WTC11 (cell line): ENCODE data around the gene CASP4.

Experiments
- NR3C1 ChIP-seq: sonication (generic); formaldehyde crosslinking; conservative IDR thresholded peaks from 2 replicates; pipeline ENCODE4 v1.8.1; 2023; ENCODE audit warnings: low read depth, mild to moderate bottlenecking, missing genetic modification reagents
- ZBTB43 ChIP-seq: sonication (generic); formaldehyde crosslinking; IDR thresholded peaks from 2 replicates; pipeline ENCODE4 v1.8.1; 2023; ENCODE audit warnings: mild to moderate bottlenecking, missing genetic modification reagents
- ZNF138 ChIP-seq: sonication (generic); formaldehyde crosslinking; conservative IDR thresholded peaks from 2 replicates; pipeline ENCODE4 v1.8.1; 2022; ENCODE audit warnings: mild to moderate bottlenecking, moderate library complexity, missing genetic modification reagents
- TF ChIP-seq, protein P1 (sequence below): sonication (generic); formaldehyde crosslinking; IDR thresholded peaks from 2 replicates; pipeline ENCODE4 v1.8.0; 2022; ENCODE audit warnings: mild to moderate bottlenecking, missing genetic modification reagents
- TF ChIP-seq, protein P2 (sequence below): fragments of 250-450 bp; sonication (Bioruptor Pico); IDR thresholded peaks from 2 replicates; pipeline ENCODE4 v1.9.0; 2021; ENCODE audit warnings: moderate library complexity, mild to moderate bottlenecking, inconsistent platforms, borderline replicate concordance

DNA sequence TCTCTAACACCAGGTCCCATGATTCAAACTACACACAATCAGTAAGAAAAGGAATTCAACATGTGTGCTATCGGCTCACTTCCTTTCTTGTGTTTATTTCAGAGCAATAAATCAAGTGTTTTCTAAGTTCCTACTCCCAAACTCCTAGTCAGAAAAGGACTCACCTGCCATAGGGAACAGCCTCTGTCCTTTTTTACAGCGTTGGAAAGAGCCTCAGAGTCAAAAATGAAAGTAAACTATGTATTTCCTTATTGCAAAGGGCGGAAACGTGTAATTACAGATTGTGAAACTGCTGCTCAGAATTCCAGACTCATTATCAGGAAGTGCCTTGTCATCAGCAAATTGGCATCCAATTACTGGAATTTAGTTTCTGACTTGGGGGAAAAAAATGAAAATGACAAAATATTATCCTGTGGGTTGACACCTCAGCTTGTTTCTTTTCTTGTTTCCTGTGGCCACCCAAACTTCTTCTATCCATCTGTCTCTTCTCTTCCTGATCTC, at the start of gene CASP4:
- TF ChIP-seq, protein P1, sequence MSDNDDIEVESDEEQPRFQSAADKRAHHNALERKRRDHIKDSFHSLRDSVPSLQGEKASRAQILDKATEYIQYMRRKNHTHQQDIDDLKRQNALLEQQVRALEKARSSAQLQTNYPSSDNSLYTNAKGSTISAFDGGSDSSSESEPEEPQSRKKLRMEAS (CRISPR knock-in tag), result no peak
- TF ChIP-seq, protein P2, sequence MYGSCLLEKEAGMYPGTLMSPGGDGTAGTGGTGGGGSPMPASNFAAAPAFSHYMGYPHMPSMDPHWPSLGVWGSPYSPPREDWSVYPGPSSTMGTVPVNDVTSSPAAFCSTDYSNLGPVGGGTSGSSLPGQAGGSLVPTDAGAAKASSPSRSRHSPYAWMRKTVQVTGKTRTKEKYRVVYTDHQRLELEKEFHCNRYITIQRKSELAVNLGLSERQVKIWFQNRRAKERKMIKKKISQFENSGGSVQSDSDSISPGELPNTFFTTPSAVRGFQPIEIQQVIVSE (CRISPR knock-in tag), result no peak
- TF ChIP-seq NR3C1, result no peak
- TF ChIP-seq ZBTB43 (CRISPR knock-in tag), result no peak
- no peak for TF ChIP-seq ZNF138 (CRISPR knock-in tag)
